COR-L47 (cell line): Measurements from ENCODE around the gene FGF12.

ENCODE experiments used
- DNase-seq: peaks from one replicate; lab custom pipeline; 2025; lab: John Stamatoyannopoulos, UW

The FGF12 gene

GRCh38 chr3:192186498-192186897 is 540.8 kb downstream of the FGF12 start:
- DNase-seq = no peak

GRCh38 chr3:192186045-192186444 is 541.3 kb downstream of the FGF12 start:
- DNase-seq = no peak

- peak; percentile 49 for DNase-seq
These were observed 544.2 kb downstream of the FGF12 start for GRCh38 chr3:192183109-192183508.

GRCh38 chr3:192181151-192181550 is 546.2 kb downstream of the FGF12 start:
- no peak for DNase-seq

GRCh38 chr3:192177383-192177782 is 550.0 kb downstream of the FGF12 start:
- DNase-seq = no peak

GRCh38 chr3:192174283-192174682 is 553.1 kb downstream of the FGF12 start:
- DNase-seq = no peak

- DNase-seq = no peak
These were observed 556.1 kb downstream of the FGF12 start for GRCh38 chr3:192171213-192171612.

GRCh38 chr3:192170659-192171058 is 556.7 kb downstream of the FGF12 start:
- peak; percentile 11 for DNase-seq

GRCh38 chr3:192170031-192170430 is 557.3 kb downstream of the FGF12 start:
- DNase-seq = no peak

- DNase-seq = no peak
These were observed 557.9 kb downstream of the FGF12 start for GRCh38 chr3:192169332-192169915.

- no peak for DNase-seq
These were observed 559.1 kb downstream of the FGF12 start for GRCh38 chr3:192168202-192168601.

- no peak for DNase-seq
These were observed 561.8 kb downstream of the FGF12 start for GRCh38 chr3:192165552-192165951.

GRCh38 chr3:192161661-192162060 is 565.7 kb downstream of the FGF12 start:
- no peak for DNase-seq

GRCh38 chr3:192156382-192156781 is 571.0 kb downstream of the FGF12 start:
- no peak for DNase-seq

- DNase-seq = no peak
These were observed 572.1 kb downstream of the FGF12 start for GRCh38 chr3:192155194-192155593.

GRCh38 chr3:192133271-192133670 is 594.1 kb downstream of the FGF12 start:
- DNase-seq = no peak

- peak; percentile 66 for DNase-seq
These were observed 596.7 kb downstream of the FGF12 start for GRCh38 chr3:192130534-192131132.

- DNase-seq = no peak
These were observed 597.8 kb downstream of the FGF12 start for GRCh38 chr3:192129586-192129985.

GRCh38 chr3:192128922-192129321 is 598.4 kb downstream of the FGF12 start:
- no peak for DNase-seq

- no peak for DNase-seq
These were observed 599.3 kb downstream of the FGF12 start for GRCh38 chr3:192128060-192128459.

- DNase-seq = no peak
These were observed 604.3 kb downstream of the FGF12 start for GRCh38 chr3:192122832-192123594.

- peak; percentile 60 for DNase-seq
These were observed 605.4 kb downstream of the FGF12 start for GRCh38 chr3:192121923-192122322.

- DNase-seq = no peak
These were observed 618.5 kb downstream of the FGF12 start for GRCh38 chr3:192108820-192109219.
